Mucosa of descending colon (tissue), 3 donors: ENCODE measurements around the gene PSMD6. TPM values are rescaled to one million over a fixed set of nuclear protein-coding genes. Genes with fewer than 3 reads are reported as not detected.

Source experiments
- ATAC-seq: fragments of 200-7000 bp; cut with Tn5 transposase; one replicate; pipeline ENCODE4 v1.9.1; 2020; ENCODE audit warnings: mild to moderate bottlenecking, moderate library complexity
- DNase-seq, 3 donors: peaks; one replicate each; pipeline ENCODE4 v3.0.0-alpha.2; 2020
- H3K36me3 ChIP-seq: fragments of 200-600 bp; one replicate; pipeline ENCODE4 v1.8.0; 2021; ENCODE audit warnings: low read depth, mild to moderate bottlenecking
- H3K4me1 ChIP-seq: fragments of 200-600 bp; one replicate; pipeline ENCODE4 v1.8.0; 2021; ENCODE audit warnings: low read depth, mild to moderate bottlenecking
- H3K4me3 ChIP-seq: fragments of 200-600 bp; one replicate; pipeline ENCODE4 v1.8.0; 2021; ENCODE audit warnings: mild to moderate bottlenecking
- H3K9me3 ChIP-seq: fragments of 200-600 bp; one replicate; pipeline ENCODE4 v1.8.0; 2021; ENCODE audit warnings: mild to moderate bottlenecking
- CTCF ChIP-seq: fragments of 200-600 bp; IDR thresholded peaks from one replicate; pipeline ENCODE4 v1.8.0; 2022; ENCODE audit warnings: antibody characterized with exemption, mild to moderate bottlenecking
- intact Hi-C, 2 donors: fragments of 100-400 bp; cut with DNase I in 1 of 2; cut with micrococcal nuclease in 1 of 2; formaldehyde crosslinking; loops; one replicate each; pipeline versions ENCODE4 v1.11.0 to v1.11.1; 2022; cut with DNase I, micrococcal nuclease
- total RNA-seq, 3 donors: library from RNA; stranded (reverse); fragmentation: NEBNext Ultra II Directional in 2 of 3; extraction: Animal tissue kit (Norgen Biotek cat#: 25700) in 2 of 3; gene quantifications; one replicate each; pipeline versions ENCODE4 v1.2.1 to v1.2.4, GENCODE V29; 2021 to 2023
- donor health status: DM: no; HTN: no; CAD: no; lungs with moderate emphysema.
- donor health status: DM: no; HTN: no; CAD: no.
- donor health status: DM: no; HTN: yes; CAD: no.

PSMD6 gene
- total RNA-seq, 3 donors from 2014 or later = 39.1 to 61.8 (median 57.5) TPM

- Histone ChIP-seq H3K4me3 (no peak overlapping the region), H3K4me1 (peaks cover 54% of the 10 kb centered on the region), H3K36me3 (no peaks in the 10 kb centered on the region), H3K9me3 (no peaks in the 10 kb centered on the region)
- ATAC-seq (peak; percentile 56), DNase-seq (peak in 2 of 3 donors; percentile 33 to 37)
- TF ChIP-seq CTCF = no peak
- intact Hi-C loops = no loop called here
Measured at GRCh38 chr3:63966871-63967270, 56.4 kb downstream of the PSMD6 start.

GRCh38 chr3:63966007-63966406 lies 57.3 kb downstream of the PSMD6 start:
- no peak for TF ChIP-seq CTCF
- intact Hi-C loops = no loop called here
- Histone ChIP-seq H3K4me1 (peaks cover 47% of the 10 kb centered on the region), H3K9me3 (no peaks in the 10 kb centered on the region), H3K4me3 (no peak overlapping the region), H3K36me3 (no peaks in the 10 kb centered on the region)
- ATAC-seq = no peak
- DNase-seq = no peak

GRCh38 chr3:63964681-63965485 lies 58.4 kb downstream of the PSMD6 start:
- ATAC-seq = peak; percentile 34
- Histone ChIP-seq H3K4me3 (no peak overlapping the region), H3K4me1 (peaks cover 36% of the 10 kb centered on the region), H3K9me3 (no peaks in the 10 kb centered on the region), H3K36me3 (no peaks in the 10 kb centered on the region)
- no peak for DNase-seq
- TF ChIP-seq CTCF = no peak
- intact Hi-C loops = no loop called here

- no peak overlapping the region for H3K4me3 ChIP-seq
- TF ChIP-seq CTCF = no peak
- H3K4me1 ChIP-seq = peaks cover 26% of the 10 kb centered on the region
- H3K36me3 ChIP-seq = no peaks in the 10 kb centered on the region
- no peaks in the 10 kb centered on the region for H3K9me3 ChIP-seq
- intact Hi-C loops = no loop called here
- no peak for ATAC-seq
- DNase-seq = no peak
Measured at GRCh38 chr3:63963496-63963895, 59.8 kb downstream of the PSMD6 start.

GRCh38 chr3:63961891-63962290 lies 61.4 kb downstream of the PSMD6 start:
- H3K4me1 ChIP-seq = peaks cover 24% of the 10 kb centered on the region
- TF ChIP-seq CTCF = peak; percentile 18
- intact Hi-C loops = no loop called here
- H3K4me3 ChIP-seq = no peak overlapping the region
- DNase-seq (no peak), ATAC-seq (peak; percentile 85)
- no peaks in the 10 kb centered on the region for H3K9me3 ChIP-seq
- no peaks in the 10 kb centered on the region for H3K36me3 ChIP-seq

Other genes starting within 250 kb of the PSMD6 start
- not detected for gene C3orf49, start 204.2 kb downstream of the PSMD6 start, total RNA-seq
- 10 to 100 TPM; 47.9 to 63.7 (median 57.3) TPM for gene THOC7, start 159.7 kb downstream of the PSMD6 start, total RNA-seq
- gene ATXN7, start 159.6 kb downstream of the PSMD6 start, total RNA-seq = 10 to 100 TPM; 41.2 to 57.4 (median 41.5) TPM
- not detected for gene SCAANT1, start 111.1 kb downstream of the PSMD6 start, total RNA-seq
- gene PRICKLE2, start 202.0 kb upstream of the PSMD6 start, total RNA-seq = 10 to 100 TPM in 1 of 3 donors, 1 to 10 TPM in 2; 4.3 to 66.3 (median 7.0) TPM